Fibroblast of gingiva (primary cell): ENCODE results near the gene RBM19.
A peak's percentile ranks its signal among the peaks of the same experiment; 100 is the strongest.

Source experiments
- DNase-seq: peaks from one replicate; pipeline ENCODE4 v3.0.0-alpha.2; 2011; ENCODE audit warnings: low read depth

Gene RBM19

DNA sequence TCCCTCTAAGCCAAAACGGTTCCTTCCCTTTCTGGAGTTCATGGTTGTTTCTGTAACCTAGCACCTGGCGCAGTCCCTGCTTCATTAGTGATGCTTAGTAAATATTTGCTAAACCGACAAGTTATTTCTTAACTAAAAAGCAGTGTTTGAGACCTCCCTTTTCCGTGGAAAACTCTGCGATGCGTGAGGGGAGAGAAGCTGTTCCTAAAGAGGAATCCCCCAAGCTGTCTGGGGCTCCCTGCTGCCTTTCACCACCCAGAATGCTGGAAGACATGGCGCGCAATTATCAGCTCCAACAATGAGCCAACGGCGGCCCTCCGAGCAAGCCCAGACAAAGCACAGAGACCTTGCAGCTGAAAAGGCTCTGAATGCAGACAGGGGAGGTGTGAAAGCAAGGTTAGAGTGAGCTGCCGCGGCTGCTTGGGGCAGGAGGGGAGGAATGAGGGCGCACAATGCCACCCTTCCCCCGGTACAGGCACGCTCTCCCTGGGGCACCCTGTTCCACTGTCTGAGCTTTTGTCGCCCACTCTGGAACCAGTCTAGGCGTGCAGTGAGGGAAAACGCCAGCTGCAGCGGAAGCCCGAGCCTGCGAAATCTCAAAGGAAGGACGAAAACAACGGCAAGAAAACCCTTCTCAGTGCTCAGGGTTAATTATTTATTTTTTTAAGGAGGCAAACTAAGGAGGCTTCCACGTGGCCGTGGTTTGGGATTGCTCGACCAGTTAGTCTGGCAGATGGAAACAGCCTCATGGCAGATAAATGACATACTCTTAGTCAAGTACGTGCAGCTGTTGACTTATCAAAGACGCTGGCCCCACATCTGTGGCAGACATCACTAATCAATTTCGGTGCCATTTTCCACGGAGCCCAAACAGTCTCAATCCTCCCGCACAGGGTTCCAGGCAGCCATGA lies 66.3 kb downstream of the RBM19 start:
- DNase-seq, result no peak

- no peak for DNase-seq
These were observed 67.0 kb downstream of the RBM19 start for GRCh38 chr12:113899042-113899560.

DNA sequence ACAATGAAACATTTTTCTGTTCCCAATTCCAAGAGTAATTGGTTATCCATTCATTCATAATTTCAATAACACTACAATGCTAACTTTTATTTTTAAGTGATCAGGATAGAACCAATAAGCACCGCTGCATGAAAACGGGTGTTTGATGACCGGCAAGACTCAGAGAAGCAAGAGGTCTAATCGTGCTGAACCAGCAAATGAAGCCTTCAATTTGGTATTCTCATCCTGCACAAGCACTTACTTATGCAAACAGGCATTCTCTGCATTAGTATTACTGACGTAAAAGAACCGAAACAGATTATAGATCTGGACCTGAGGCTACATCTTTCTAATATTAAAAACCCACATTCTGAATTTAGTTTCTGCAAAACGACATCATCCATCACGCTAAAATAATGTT lies 67.7 kb downstream of the RBM19 start:
- no peak for DNase-seq

DNA sequence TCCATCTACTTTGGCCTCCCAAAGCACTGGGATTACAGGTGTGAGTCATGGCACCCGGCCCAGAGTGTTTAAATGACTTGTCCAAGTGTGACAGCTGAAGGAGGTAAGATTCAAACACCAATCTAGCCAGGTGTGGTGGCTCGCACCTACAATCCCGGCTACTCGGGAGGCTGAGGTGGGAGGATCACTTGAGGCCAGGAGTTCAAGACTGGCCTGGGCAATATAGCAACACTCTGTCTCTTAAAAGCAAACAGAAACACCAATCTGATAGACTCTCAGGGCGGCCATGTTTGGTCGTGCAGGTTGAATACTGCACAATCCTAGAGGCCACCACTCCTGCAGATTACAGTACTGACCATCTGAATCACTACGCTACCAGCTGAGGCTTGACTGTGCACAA lies 68.7 kb downstream of the RBM19 start:
- no peak for DNase-seq

GRCh38 chr12:113896841-113897240 lies 69.3 kb downstream of the RBM19 start:
- no peak for DNase-seq

DNA sequence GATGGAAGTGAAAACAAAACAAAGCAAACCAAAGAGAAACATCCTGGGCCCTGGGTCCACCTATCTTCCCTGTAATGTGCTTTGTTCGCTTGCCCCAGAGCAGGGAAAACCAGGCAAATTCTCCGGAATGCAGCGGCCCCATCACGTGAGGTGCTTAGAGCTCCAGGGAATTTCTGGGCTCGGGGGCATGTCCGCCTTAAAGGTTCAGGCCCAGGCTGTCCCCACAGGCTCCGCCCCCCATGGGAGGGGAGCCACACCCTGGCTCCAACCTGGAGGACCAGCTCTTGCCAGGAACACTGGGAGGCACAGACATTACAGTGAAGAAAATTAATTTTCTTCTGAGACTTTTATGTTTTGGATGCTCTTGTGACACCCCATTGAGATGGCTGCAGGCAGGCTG lies 69.9 kb downstream of the RBM19 start:
- no peak for DNase-seq

GRCh38 chr12:113895176-113895575 lies 70.9 kb downstream of the RBM19 start:
- no peak for DNase-seq

DNA sequence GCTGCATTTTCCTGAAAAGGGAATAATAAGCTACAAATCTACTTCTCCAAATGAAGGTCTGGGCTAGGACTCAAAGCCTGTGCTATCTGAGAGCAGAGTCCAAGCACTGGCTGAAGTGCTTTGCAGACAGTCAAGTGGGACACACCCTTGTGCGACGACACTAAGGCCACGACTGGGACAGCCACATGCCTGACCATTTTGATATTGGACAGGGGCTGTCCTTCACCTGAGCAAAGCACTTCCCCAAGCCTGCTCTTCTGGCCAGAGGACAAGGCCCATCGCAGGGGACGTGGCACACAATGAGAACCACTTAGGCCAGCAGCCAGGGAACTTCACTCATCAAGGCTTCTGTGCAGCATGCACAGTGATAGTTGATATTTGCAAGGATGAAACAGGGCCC lies 71.4 kb downstream of the RBM19 start:
- DNase-seq, result no peak

DNA sequence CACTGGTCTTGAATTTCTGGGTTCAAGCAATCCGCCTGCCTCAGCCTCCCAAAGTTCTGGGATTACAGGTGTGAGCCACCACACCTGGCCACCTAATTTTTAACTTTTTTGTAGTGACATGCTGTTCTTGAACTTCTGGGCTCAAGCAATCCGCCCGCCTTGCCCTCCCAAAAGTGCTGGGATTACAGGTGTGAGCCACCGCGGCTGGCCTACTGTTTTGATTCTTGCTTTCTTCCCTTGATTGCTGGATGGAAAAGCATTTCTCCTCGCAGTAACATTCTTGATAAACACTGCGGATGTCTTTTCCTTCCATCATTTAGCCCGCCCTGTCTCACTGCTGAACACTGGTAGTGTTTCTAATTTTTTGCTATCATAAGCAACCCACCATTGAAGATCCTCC lies 72.9 kb downstream of the RBM19 start:
- DNase-seq, result no peak

DNA sequence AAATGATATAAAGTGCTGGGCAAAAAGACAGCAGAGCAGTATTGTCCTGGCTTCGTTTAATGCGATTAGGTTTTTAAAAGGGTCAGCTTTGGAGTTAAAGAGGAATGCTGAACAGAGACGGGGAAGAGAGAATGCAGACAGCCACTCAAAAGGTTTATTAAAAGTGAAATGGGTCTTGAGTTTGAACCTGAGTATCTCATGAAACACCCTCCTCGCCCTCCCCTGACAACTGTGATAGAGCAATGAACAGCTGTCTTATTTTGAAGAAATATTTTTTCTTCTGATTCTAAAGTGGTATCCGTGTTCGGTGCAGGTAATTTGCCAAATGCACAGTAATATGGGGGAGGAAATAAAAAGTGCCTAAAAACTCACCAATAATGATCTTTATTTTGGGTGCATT lies 73.6 kb downstream of the RBM19 start:
- no peak for DNase-seq

DNA sequence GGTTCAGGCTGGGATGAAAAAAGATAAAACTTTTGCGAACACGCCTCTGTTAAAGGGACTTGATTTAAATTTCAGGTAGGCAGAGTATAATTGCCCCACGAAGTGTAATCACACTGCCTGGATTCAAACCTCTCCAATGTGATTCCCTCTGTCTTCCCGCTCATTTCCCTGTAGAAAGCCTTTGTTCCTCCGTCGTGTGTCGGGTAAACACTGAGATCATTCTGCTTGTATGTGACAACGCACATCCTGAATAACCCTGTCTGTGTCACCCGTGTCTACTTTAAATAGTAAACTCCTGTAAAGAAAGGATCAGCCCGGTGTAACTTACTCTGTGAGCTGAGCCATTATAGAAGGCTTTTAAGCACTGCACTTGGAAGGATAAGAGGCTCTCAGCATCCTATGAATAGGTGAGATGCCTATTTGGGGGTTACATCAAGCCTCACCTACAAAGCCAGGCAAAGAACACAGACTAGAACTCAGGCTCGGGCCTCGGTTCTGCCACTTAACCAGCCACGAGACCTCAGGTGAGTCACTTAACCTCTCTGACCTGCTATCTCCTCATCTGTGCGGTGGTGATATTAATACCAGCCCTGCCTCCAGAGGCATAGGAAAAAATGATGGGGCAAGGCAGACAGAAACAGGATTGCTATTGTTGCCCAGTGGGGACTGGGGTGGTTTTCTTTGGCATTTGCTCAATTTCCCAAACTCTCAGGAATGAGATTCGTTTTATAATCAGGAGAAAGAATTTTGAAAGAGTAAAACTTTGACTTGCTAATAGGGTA lies 74.2 kb downstream of the RBM19 start:
- DNase-seq, result no peak

GRCh38 chr12:113891167-113891692 lies 74.9 kb downstream of the RBM19 start:
- no peak for DNase-seq

DNA sequence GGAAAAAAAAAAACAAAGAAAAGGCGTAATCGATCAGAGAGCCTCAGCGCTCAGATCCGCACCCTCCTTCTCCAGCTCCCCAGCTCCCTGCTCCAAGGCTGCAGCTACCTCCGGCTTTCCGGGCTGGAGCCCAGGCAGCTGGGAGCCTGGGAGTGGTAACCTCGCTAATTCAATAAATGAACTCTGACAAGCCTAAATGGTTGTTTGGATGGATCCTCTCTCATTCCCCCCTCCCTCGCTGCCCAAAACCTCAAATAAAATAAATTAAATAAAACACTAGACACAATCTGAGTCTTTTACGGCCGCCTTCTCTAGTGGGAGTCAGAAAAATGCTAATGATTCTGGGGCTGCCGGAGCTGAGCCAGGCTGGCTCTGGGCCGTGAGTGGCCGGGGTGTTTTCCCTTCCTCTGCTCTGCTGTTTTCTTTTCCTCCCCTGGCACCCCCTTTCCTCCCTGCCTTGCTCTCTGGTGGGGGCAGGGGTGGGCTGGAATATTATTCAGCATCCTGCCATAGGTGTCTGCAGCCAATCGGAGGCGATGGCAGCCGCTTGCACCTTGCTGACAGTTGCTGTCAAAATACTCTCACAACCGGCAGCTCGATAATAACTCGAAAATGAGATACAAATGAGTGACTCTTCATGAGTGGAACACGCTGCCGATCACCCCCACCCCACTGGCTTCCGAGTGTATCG lies 76.1 kb downstream of the RBM19 start:
- DNase-seq, result no peak

DNA sequence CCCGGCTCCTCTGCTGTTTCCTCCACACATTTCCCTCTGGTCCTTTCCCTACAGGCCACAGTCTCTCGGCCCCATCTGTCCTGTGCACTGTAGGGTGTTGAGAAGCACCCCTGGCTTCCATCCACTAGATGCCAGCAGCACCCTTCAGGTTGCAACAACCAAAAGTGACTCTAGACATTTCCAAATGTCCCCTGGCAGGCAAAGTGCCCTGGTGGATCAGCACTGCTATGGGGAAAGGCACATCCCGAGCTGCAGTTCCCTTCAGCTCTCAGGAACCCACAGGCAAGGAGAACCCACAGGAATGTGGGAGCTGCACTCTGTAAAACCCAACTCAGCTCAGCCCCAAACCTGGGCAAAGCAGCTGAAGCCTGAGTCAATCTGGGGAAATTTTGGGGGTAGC lies 77.0 kb downstream of the RBM19 start:
- DNase-seq, result peak; percentile 46

DNA sequence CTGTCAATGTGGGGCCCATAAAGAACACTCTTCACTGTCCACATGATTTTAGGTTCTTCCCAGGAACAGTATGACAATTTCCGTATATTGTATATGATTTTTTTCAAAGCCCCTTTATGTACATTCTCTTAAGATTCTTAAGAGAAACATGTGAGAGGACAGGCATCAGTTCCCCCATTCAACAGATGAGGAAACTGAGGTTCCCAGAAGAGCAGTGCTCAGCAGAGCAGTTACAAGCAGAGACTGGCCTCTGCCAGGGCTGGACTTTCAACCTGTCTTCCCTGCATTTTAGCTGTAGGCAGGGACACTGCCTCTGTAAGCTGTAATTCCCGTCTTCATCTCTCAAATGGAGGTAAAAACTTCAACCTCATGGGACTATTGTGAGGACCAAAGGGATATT lies 77.7 kb downstream of the RBM19 start:
- DNase-seq, result no peak

- no peak for DNase-seq
These were observed 78.2 kb downstream of the RBM19 start for GRCh38 chr12:113887906-113888305.

DNA sequence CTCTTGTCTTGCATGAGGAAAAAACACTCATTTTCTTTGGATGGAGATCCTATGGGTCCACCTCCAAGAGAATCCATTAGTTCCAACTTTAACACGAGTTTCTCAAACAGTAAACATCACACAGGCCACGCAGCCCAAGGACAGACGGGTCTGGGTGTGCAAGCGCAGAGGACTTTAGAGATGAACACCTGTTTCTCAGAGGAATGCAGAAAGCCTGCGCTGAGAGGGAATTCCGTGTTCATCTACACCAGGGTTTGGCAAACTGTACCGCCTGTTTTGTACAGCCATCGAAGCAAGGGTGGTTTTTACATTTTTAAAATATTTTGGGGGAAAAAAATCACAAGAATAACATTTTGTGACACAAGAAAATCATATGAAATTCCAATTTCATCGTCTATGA lies 79.4 kb downstream of the RBM19 start:
- DNase-seq, result no peak

- DNase-seq, result no peak
These were observed 81.7 kb downstream of the RBM19 start for GRCh38 chr12:113884392-113884791.

DNA sequence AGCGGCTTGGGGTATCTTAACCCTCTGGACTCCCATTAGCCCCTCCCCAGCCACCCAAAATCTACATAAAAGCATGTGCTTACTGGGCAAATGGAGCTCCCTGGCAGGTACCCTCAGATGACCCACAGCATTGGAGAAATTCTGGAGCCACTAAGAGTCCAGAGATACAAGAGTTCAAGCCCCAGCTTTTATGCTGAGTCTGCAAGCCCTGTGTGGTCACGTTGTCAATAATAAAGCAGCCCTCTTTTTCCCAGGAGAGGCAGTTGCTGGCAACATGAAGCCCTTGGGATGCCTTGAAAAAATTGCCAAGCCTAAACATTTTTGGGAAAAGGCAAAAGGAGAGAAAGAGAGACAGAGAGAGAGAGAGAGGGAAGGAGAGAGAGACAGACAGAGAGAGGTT lies 83.4 kb downstream of the RBM19 start:
- no peak for DNase-seq

DNA sequence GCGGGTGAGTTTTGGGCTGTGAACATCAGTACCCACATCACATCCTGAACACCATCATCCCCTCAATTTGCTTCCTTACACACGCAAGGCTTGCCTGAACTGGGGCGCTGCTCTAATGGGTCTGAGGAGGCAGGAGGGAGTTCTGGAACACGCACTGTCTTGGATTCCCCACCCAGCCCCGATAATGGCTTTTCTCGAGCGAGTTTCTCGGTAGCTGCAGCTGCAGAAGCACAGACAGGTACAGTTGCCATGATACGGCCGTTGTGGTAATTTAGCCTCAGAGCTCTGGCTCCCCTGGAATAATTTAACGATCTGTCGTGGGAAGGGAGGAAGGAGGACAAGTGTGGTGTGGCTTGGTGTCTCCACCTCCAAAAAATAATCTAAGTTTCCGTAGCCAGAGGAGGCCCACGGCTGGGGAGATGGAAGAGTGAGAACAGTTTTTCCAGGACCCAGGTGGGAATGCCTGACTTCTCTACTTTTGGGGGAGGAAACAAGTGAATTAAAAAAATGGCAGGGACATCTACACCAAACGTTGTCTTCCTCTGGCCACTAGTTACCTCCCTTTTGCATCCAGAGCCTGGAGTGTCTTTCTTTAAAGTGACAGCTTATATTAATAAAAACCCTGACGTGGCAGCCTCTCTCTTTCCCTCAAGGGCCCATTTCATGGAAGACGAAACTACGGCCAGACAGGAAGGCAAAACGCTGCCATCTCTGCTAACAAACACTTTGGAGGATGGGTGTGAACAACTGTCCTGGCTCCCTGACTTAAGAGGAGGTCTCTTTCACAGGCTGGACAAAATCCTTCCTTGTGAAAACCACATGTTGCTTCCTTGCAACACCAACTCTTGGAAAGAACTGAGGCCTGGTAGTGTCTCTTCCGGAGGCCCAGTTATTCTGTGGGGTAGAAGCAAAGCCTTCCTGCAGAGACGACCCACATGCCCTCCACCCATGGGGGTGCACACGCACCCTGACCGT lies 84.8 kb downstream of the RBM19 start:
- peak; percentile 12 for DNase-seq

GRCh38 chr12:113880326-113880725 lies 85.8 kb downstream of the RBM19 start:
- no peak for DNase-seq
